Muscle layer of colon (tissue), 2 donors: ENCODE results near the gene UGCG.
"Not testable (repeated sequence)": the region's sequence is repeated elsewhere in the genome, so short reads cannot be mapped to it uniquely, and the experiment has no call there.

Experiments used
- H3K27ac ChIP-seq: one replicate; pipeline ENCODE4 v1.7.0; 2013; ENCODE audit warnings: low read depth, mild to moderate bottlenecking, low read length, moderate library complexity
- H3K27me3 ChIP-seq, 2 donors: one replicate each; pipeline ENCODE4 v1.7.0; 2013; ENCODE audit warnings: low read length in 2 of 2, mild to moderate bottlenecking in 2 of 2; ENCODE audit not compliant: insufficient read depth in 2 of 2, control insufficient read depth in 1 of 2
- H3K36me3 ChIP-seq: one replicate; pipeline ENCODE4 v1.7.0; 2013; ENCODE audit warnings: mild to moderate bottlenecking, low read length; ENCODE audit not compliant: insufficient read depth
- H3K4me1 ChIP-seq: one replicate; pipeline ENCODE4 v1.7.0; 2013; ENCODE audit warnings: mild to moderate bottlenecking, low read length; ENCODE audit not compliant: insufficient read depth
- H3K4me3 ChIP-seq, 2 donors: one replicate each; pipeline ENCODE4 v1.7.0; 2013; ENCODE audit warnings: low read length in 2 of 2, low read depth in 1 of 2, mild to moderate bottlenecking in 1 of 2, moderate library complexity in 1 of 2
- H3K9ac ChIP-seq: one replicate; pipeline ENCODE4 v1.7.0; 2013; ENCODE audit warnings: low read length
- H3K9me3 ChIP-seq: one replicate; pipeline ENCODE4 v1.7.0; 2013; ENCODE audit warnings: mild to moderate bottlenecking, low read length
- donor health status: abdominal sarcoma.
- donor health status: Adenocarcinoma of cecum.

UGCG gene

DNA sequence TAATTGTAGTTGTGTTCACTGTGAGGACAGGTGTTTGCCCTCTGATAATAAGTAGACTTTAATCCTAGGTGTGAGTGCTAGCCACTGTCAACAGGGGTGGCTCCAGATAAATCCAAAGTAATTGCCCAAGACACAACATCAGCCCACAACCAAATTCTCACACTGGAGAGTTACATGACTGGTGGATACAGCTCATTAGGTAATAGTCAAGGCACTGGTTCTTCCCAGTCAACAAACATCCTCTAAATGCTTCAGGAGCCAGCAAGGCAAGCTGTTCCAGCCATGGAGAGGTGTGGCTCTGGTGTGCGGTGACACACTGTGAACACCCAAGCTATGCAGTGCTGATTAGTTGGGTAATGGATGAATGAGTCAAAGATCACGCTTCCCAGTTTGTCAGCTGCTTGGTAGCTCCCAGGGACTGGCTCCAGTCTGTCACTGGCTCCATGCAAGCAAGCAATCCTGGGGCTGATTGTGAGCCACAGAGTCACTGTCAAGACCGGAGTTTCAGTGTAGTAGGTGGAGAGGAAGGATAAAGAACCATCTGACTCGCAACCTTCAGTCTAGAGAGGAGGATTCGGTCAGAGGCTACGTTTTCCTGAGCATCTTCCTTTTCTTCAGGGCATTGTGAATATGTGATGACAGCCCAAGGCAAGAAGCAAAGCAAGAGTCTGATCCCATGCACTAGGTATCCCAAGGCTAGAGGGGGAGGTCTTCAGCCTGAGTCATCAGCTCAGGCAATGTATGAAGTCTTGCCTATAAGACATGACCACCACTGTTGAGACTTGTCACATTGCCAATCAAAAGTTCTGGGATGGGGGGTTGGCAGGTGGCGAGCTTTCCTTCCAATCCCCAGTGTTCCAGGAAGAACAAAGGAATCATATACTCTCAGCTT lies 63.1 kb downstream of the UGCG start:
- Histone ChIP-seq H3K9ac (no peak overlapping the region), H3K4me3 (no peak overlapping the region), H3K27me3 (no peaks in the 10 kb centered on the region), H3K4me1 (no peaks in the 10 kb centered on the region), H3K9me3 (no peaks in the 10 kb centered on the region), H3K27ac (no peak overlapping the region), H3K36me3 (no peaks in the 10 kb centered on the region)

DNA sequence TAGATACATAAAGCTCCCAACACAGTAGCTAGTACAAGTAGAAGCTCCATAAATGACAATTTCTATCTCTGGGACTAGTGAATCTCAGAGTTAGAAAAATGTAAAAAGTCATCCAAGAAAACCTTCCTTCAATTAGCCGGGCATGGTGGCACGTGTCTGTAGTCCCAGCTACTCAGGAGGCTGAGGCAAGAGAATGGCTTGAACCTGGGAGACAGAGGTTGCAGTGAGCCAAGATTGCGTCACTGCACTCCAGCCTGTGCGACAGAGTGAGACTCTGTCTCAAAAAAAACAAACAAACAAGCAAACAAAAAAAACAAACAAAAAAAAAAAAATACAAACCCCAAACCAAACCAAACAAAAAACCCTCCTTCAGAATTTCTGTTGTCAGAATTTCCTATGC lies 63.9 kb downstream of the UGCG start:
- not testable (repeated sequence) for H3K36me3 ChIP-seq, H3K4me3 ChIP-seq, H3K9ac ChIP-seq, H3K27ac ChIP-seq, H3K4me1 ChIP-seq, H3K9me3 ChIP-seq, H3K27me3 ChIP-seq

DNA sequence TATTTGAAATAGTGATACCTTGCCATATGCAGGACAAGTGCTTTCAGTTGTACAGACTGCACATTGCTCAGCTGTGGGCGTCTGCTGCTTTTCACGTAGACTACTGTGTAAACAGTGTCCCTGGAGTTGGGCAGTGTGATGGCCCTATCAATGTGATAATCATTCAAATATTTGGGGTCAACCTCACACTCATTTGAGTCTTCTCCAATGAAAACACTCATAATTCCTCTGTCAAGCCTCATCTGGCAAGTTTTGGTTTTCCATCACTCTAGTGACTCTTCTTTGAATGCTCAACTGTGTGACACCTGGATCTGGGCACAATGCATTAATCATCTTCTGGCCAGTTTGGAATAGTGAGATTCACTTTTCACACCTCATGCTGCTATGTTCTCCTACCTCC lies 64.4 kb downstream of the UGCG start:
- Histone ChIP-seq H3K27ac (no peak overlapping the region), H3K9me3 (no peaks in the 10 kb centered on the region), H3K4me3 (no peak overlapping the region), H3K36me3 (no peaks in the 10 kb centered on the region), H3K27me3 (no peaks in the 10 kb centered on the region), H3K4me1 (no peaks in the 10 kb centered on the region), H3K9ac (no peak overlapping the region)

DNA sequence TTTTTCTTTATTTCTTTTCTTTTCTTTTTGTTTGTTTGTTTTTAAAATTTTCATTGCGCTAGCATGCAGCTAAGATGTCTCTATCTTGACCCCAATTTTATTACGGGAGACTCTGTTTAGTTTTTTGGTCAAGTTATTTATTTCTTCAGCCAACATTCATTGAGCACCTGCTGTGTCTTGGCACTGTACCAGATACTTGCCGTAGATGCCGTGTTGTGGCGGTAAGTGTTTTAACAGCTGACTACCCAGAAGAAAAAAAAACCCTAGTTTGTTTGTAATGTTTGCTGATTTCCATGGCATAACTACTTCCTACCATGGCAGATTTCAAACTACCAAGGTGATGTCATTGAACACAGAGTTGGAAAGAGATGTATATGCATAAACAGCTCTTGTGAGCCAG lies 65.0 kb downstream of the UGCG start:
- H3K27ac ChIP-seq: no peak overlapping the region
- no peaks in the 10 kb centered on the region for H3K27me3 ChIP-seq
- no peaks in the 10 kb centered on the region for H3K9me3 ChIP-seq
- no peak overlapping the region for H3K4me3 ChIP-seq
- no peak overlapping the region for H3K9ac ChIP-seq
- no peaks in the 10 kb centered on the region for H3K36me3 ChIP-seq
- no peaks in the 10 kb centered on the region for H3K4me1 ChIP-seq

DNA sequence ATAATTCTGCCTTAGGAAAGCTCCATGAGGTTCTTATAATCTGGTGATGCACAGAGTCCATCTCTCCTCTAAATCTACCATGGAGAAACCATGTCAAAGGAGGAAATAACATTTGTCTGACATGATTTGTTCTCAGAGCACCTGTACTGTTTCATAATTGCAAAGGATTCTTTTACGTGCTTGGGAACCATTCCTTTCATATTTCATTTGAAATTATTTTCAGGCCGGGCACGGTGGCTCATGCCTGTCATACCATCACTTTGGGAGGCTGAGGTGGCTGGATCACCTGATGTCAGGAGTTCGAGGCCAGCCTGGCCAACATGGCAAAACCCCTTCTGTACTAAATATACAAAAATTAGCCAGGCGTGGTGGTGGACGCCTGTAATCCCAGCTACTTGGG lies 65.4 kb downstream of the UGCG start:
- no peak overlapping the region for H3K27ac ChIP-seq
- H3K27me3 ChIP-seq: no peaks in the 10 kb centered on the region
- H3K36me3 ChIP-seq: no peaks in the 10 kb centered on the region
- H3K9ac ChIP-seq: no peak overlapping the region
- no peaks in the 10 kb centered on the region for H3K9me3 ChIP-seq
- H3K4me3 ChIP-seq: no peak overlapping the region
- no peaks in the 10 kb centered on the region for H3K4me1 ChIP-seq

DNA sequence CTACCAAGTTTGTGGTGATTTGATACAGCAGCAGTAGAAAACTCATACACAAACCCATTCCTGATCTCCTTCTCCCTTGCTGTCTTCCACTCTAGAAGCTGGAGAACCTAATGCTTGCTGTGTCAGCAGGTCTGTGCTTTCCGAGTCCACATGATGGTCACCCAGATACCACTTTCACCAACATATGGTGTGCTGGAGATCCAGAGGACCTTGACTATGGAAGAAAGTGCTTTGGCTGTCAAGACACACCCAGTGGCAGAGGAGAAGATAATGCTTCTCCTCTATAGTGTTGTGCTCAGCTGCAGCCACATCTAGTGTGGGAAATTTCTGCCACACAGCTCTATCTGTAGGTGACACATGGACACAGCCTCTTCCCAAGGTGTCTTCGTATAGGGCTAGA lies 67.4 kb downstream of the UGCG start:
- H3K4me1 ChIP-seq: no peaks in the 10 kb centered on the region
- H3K36me3 ChIP-seq: no peaks in the 10 kb centered on the region
- H3K4me3 ChIP-seq: no peak overlapping the region
- H3K9ac ChIP-seq: no peak overlapping the region
- H3K27ac ChIP-seq: no peak overlapping the region
- H3K27me3 ChIP-seq: no peaks in the 10 kb centered on the region
- H3K9me3 ChIP-seq: no peaks in the 10 kb centered on the region

DNA sequence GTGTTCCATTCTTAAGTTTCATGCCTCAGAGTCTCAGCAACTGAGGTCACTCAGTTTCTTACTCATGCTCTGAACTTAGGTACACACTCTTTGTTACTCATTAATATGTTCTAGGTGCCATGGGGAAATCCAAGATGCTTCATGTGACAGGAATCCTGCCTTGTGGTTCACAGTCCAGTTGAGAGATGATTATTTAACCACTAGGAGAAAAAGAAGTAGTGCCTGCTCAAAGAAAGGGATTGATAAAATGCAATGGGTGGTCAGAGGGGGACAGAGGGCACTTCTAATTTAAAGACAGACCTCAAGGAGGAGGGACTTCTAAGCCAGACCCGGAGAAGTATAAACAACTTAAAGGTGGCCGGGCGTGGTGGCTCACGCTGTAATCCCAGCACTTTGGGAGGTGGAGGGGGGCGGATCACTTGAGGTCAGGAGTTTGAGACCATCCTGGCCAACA lies 69.0 kb downstream of the UGCG start:
- no peaks in the 10 kb centered on the region for H3K27me3 ChIP-seq
- H3K4me1 ChIP-seq: no peaks in the 10 kb centered on the region
- H3K27ac ChIP-seq: no peak overlapping the region
- no peak overlapping the region for H3K4me3 ChIP-seq
- no peak overlapping the region for H3K9ac ChIP-seq
- no peaks in the 10 kb centered on the region for H3K9me3 ChIP-seq
- no peaks in the 10 kb centered on the region for H3K36me3 ChIP-seq

DNA sequence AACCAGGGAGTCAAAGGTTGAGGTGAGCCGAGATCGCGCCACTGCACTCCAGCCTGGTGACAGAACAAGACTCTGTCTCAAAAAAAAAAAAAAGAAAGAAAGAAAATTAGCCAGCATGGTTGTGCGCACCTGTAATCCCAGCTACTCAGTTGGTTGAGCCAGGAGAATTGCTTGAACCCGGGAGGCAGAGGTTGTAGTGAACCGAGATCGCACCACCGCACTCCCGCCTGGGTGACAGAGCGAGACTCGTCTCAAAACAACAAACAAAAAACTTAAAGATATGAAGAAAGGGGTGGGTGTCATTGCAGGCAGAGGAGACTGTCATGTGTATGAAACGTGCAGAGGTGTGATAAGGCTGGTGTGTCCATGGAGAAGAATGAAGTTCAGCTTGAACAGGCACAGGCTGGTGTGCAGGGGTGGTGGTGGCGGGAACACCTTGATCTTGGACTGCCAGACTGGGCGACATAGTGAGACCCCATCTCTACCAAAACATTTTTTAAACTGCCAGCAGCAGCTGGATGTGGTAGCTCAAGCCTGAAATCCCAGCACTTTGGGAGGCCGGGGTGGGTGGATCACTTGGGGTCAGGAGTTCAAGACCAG lies 69.6 kb downstream of the UGCG start:
- no peaks in the 10 kb centered on the region for H3K9me3 ChIP-seq
- H3K4me1 ChIP-seq: no peaks in the 10 kb centered on the region
- no peak overlapping the region for H3K4me3 ChIP-seq
- no peak overlapping the region for H3K9ac ChIP-seq
- no peaks in the 10 kb centered on the region for H3K36me3 ChIP-seq
- H3K27ac ChIP-seq: no peak overlapping the region
- H3K27me3 ChIP-seq: no peaks in the 10 kb centered on the region

DNA sequence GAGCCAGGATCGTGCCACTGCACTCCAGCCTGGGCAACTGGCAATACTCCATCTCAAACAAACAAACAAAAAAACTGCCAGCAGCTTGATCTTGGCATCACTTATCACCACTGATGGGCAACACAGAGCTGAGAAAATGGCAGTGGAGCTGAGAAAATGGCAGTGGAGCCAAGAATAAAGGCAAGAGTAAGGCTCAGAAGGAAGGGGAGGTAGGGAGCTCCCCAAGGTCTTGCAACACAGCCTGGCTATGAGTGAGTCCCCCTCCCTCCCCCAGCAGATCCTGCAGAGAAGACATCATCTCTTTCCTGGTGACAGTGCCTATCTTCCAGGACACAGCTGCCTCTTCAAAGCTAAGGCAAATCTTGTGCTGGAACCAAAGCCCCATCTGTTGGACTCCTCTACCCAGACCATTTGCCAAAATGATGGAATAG lies 70.3 kb downstream of the UGCG start:
- Histone ChIP-seq H3K4me3 (no peak overlapping the region), H3K9ac (no peak overlapping the region), H3K4me1 (no peaks in the 10 kb centered on the region), H3K36me3 (no peaks in the 10 kb centered on the region), H3K27ac (no peak overlapping the region), H3K27me3 (no peaks in the 10 kb centered on the region), H3K9me3 (no peaks in the 10 kb centered on the region)

DNA sequence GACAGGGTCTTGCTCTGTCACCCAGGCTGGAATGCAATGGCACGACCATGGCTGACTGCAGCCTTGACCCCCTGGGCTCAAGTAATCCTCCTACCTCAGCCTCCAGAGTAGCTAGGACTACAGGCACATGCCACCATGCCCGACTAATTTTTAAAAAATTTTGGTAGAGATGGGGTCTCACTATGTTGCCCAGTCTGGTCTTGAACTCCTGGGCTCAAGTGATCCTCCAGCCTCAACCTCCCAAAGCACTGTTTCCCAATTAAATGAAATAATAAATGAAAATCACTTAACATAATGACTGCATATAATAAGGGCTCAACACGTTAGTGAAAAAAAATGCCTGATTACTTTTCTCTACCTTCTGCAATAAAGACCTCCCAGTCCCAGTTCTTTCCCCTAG lies 71.0 kb downstream of the UGCG start:
- no peaks in the 10 kb centered on the region for H3K36me3 ChIP-seq
- H3K9ac ChIP-seq: no peak overlapping the region
- no peaks in the 10 kb centered on the region for H3K9me3 ChIP-seq
- no peak overlapping the region for H3K27ac ChIP-seq
- H3K27me3 ChIP-seq: no peaks in the 10 kb centered on the region
- no peaks in the 10 kb centered on the region for H3K4me1 ChIP-seq
- no peak overlapping the region for H3K4me3 ChIP-seq

DNA sequence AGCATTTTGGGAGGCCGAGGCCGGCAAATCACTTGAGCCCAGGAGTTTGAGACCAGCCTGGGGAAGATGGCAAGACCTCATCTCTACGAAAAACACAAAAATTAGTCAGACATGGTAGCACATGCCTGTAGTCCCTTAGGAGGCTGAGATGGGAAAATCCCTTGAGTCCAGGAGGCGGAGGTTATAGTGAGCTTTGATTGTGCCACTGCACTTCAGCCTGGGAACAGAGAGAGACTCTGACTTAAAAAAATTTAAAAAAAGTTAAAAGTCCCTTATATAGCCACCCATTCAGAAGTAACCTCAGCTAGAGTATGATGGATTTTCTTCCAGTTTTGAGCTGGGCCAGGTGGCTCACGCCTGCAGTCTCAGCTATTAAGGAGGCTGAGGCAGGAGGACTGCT lies 72.4 kb downstream of the UGCG start:
- no peak overlapping the region for H3K27ac ChIP-seq
- H3K9ac ChIP-seq: no peak overlapping the region
- H3K36me3 ChIP-seq: no peaks in the 10 kb centered on the region
- H3K9me3 ChIP-seq: no peaks in the 10 kb centered on the region
- no peaks in the 10 kb centered on the region for H3K27me3 ChIP-seq
- no peak overlapping the region for H3K4me3 ChIP-seq
- H3K4me1 ChIP-seq: no peaks in the 10 kb centered on the region

DNA sequence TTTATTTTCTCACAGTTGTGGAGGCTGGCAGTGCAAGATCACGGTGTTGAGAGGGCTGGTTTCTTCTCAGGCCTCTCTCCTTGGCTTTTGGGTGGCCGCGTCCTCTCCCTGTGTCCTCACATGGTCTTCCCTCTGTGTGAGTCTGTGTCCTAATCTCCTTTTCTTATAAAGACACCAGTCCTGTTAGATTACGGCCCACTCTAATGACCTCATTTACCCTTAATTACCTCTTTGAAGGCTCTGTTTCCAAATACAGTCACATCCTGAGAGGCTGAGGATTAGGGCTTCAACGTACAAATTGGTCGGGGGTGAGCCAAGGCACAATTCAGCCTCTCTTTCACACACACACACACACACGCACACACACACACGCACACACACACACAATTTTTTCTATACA lies 73.0 kb downstream of the UGCG start:
- H3K27ac ChIP-seq: no peak overlapping the region
- no peaks in the 10 kb centered on the region for H3K27me3 ChIP-seq
- H3K9me3 ChIP-seq: no peaks in the 10 kb centered on the region
- H3K36me3 ChIP-seq: no peaks in the 10 kb centered on the region
- H3K4me1 ChIP-seq: no peaks in the 10 kb centered on the region
- no peak overlapping the region for H3K4me3 ChIP-seq
- H3K9ac ChIP-seq: no peak overlapping the region
